ENCODE measurements around the gene GARNL3.

Gene GARNL3

GRCh38 chr9:127415657-127416056, 151.1 kb downstream of the GARNL3 start:
- no peak for DNase-seq

GRCh38 chr9:127417131-127418036, 152.8 kb downstream of the GARNL3 start:
- DNase-seq = no peak

- peak; percentile 39 for DNase-seq
Observed at GRCh38 chr9:127418037-127418471, 153.5 kb downstream of the GARNL3 start.

- DNase-seq = no peak
Observed at GRCh38 chr9:127419348-127419747, 154.8 kb downstream of the GARNL3 start.

GRCh38 chr9:127421057-127421456, 156.5 kb downstream of the GARNL3 start:
- no peak for DNase-seq

GRCh38 chr9:127422133-127422782, 157.7 kb downstream of the GARNL3 start:
- DNase-seq = no peak

- no peak for DNase-seq
Observed at GRCh38 chr9:127422787-127423186, 158.2 kb downstream of the GARNL3 start.

GRCh38 chr9:127423476-127423933, 158.9 kb downstream of the GARNL3 start:
- no peak for DNase-seq

GRCh38 chr9:127423934-127424675, 159.5 kb downstream of the GARNL3 start, which contains the start of gene ZNF79:
TSS of gene ZNF79 (plus strand) at chr9:127424382. CDS start at chr9:127424788, 406 bp downstream.
- DNase-seq = peak; percentile 89

GRCh38 chr9:127424676-127424999, 160.1 kb downstream of the GARNL3 start:
- no peak for DNase-seq

- no peak for DNase-seq
Observed at GRCh38 chr9:127426756-127427155, 162.2 kb downstream of the GARNL3 start.

- no peak for DNase-seq
Observed at GRCh38 chr9:127428348-127428747, 163.8 kb downstream of the GARNL3 start.

GRCh38 chr9:127430415-127430814, 165.8 kb downstream of the GARNL3 start:
- DNase-seq = no peak

GRCh38 chr9:127437497-127438264, 173.1 kb downstream of the GARNL3 start:
- DNase-seq = peak; percentile 31

GRCh38 chr9:127438394-127438793, 173.8 kb downstream of the GARNL3 start:
- no peak for DNase-seq
